ENCODE data around the gene R3HCC1L. TPM values are rescaled to one million over a fixed set of nuclear protein-coding genes. Genes with fewer than 3 reads are reported as not detected.
"Not testable (repeated sequence)": the region's sequence is repeated elsewhere in the genome, so short reads cannot be mapped to it uniquely, and the experiment has no call there.

Gene R3HCC1L
- total RNA-seq, 1 donor from 2014 or later, result 12.3 TPM

GRCh38 chr10:98125940-98126631 lies 8.4 kb upstream of the R3HCC1L start:
- no peaks in the 10 kb centered on the region for H3K36me3 ChIP-seq
- H3K4me1 ChIP-seq, result no peaks in the 10 kb centered on the region
- no peak overlapping the region for H3K4me3 ChIP-seq
- H3K27ac ChIP-seq, result no peak overlapping the region
- no peaks in the 10 kb centered on the region for H3K9me3 ChIP-seq
- no peak for DNase-seq (ENCODE audit: extremely low spot score in 2 of 2)
- TF ChIP-seq POLR2AphosphoS5 (IDR thresholded peaks at IDR 0.05; ENCODE audit: insufficient read depth in 1 of 2, low read depth in 1 of 2) (no peak), CTCF (IDR thresholded peaks at IDR 0.05) (no peak), POLR2A (IDR thresholded peaks at IDR 0.05) (no peak)
- H3K27me3 ChIP-seq, result no peaks in the 10 kb centered on the region
- intact Hi-C loops (cut with DNase I), result no loop called here

GRCh38 chr10:98128802-98129201 lies 5.7 kb upstream of the R3HCC1L start:
- intact Hi-C loops (cut with DNase I), result no loop called here

GRCh38 chr10:98131619-98132018 lies 2.8 kb upstream of the R3HCC1L start:
- intact Hi-C loops (cut with DNase I), result no loop called here
- no peak for DNase-seq (ENCODE audit: extremely low spot score in 2 of 2)
- H3K27ac ChIP-seq, result no peak overlapping the region
- no peaks in the 10 kb centered on the region for H3K9me3 ChIP-seq
- H3K27me3 ChIP-seq, result no peaks in the 10 kb centered on the region
- H3K4me1 ChIP-seq, result peaks cover 13% of the 10 kb centered on the region
- H3K4me3 ChIP-seq, result no peak overlapping the region
- TF ChIP-seq CTCF (IDR thresholded peaks at IDR 0.05) (no peak), POLR2AphosphoS5 (IDR thresholded peaks at IDR 0.05; ENCODE audit: insufficient read depth in 1 of 2, low read depth in 1 of 2) (no peak), POLR2A (IDR thresholded peaks at IDR 0.05) (no peak)
- no peaks in the 10 kb centered on the region for H3K36me3 ChIP-seq

More at GRCh38 chr10:98128802-98129201, 5.7 kb upstream of the R3HCC1L start:
- DNase-seq (ENCODE audit: extremely low spot score in 2 of 2), result no peak
- Histone ChIP-seq H3K27ac (no peak overlapping the region), H3K27me3 (no peaks in the 10 kb centered on the region), H3K9me3 (no peaks in the 10 kb centered on the region), H3K4me3 (no peak overlapping the region), H3K4me1 (no peaks in the 10 kb centered on the region), H3K36me3 (no peaks in the 10 kb centered on the region)
- TF ChIP-seq POLR2AphosphoS5 (IDR thresholded peaks at IDR 0.05; ENCODE audit: insufficient read depth in 1 of 2, low read depth in 1 of 2) (no peak), CTCF (IDR thresholded peaks at IDR 0.05) (no peak), POLR2A (IDR thresholded peaks at IDR 0.05) (no peak)

GRCh38 chr10:98133075-98133752 lies 1.2 kb upstream of the R3HCC1L start:
- H3K36me3 ChIP-seq; intact Hi-C loops (cut with DNase I); DNase-seq (ENCODE audit: extremely low spot score in 2 of 2); H3K9me3 ChIP-seq; H3K27me3 ChIP-seq; H3K4me3 ChIP-seq; H3K27ac ChIP-seq: not testable (repeated sequence)
- H3K4me1 ChIP-seq, result peaks cover 14% of the 10 kb centered on the region

GRCh38 chr10:98134117-98134430 lies 383 bp upstream of the R3HCC1L start:
- peaks cover 14% of the 10 kb centered on the region for H3K4me1 ChIP-seq
- peak overlapping the region; percentile 93 for H3K27ac ChIP-seq
- H3K27me3 ChIP-seq, result no peaks in the 10 kb centered on the region
- no peak for DNase-seq (ENCODE audit: extremely low spot score in 2 of 2)
- H3K4me3 ChIP-seq, result peak overlapping the region; percentile 73 to 75
- TF ChIP-seq POLR2A (IDR thresholded peaks at IDR 0.05) (no peak), POLR2AphosphoS5 (IDR thresholded peaks at IDR 0.05; ENCODE audit: insufficient read depth in 1 of 2, low read depth in 1 of 2) (no peak), CTCF (IDR thresholded peaks at IDR 0.05) (no peak)
- H3K36me3 ChIP-seq, result no peaks in the 10 kb centered on the region
- intact Hi-C loops (cut with DNase I), result no loop called here
- no peaks in the 10 kb centered on the region for H3K9me3 ChIP-seq
